SK-N-MC (cell line): ENCODE data around the gene TMEM31.

Experiments used
- EZH2 ChIP-seq: fragments of 200-600 bp; sonication (generic); IDR thresholded peaks from one replicate; pipeline ENCODE4 v1.6.1; 2017; ENCODE audit warnings: antibody characterized with exemption
- FOXP2 ChIP-seq: optimal IDR thresholded peaks from 2 replicates; pipeline ENCODE3; 2011; ENCODE audit warnings: mild to moderate bottlenecking, moderate library complexity; ENCODE audit not compliant: insufficient read depth; ENCODE audit errors: extremely low read length, control extremely low read depth
- POLR2AphosphoS5 ChIP-seq: IDR thresholded peaks from 2 replicates; pipeline ENCODE4 v1.6.1; 2012; ENCODE audit warnings: mild to moderate bottlenecking, low read depth, low read length, borderline replicate concordance

DNA sequence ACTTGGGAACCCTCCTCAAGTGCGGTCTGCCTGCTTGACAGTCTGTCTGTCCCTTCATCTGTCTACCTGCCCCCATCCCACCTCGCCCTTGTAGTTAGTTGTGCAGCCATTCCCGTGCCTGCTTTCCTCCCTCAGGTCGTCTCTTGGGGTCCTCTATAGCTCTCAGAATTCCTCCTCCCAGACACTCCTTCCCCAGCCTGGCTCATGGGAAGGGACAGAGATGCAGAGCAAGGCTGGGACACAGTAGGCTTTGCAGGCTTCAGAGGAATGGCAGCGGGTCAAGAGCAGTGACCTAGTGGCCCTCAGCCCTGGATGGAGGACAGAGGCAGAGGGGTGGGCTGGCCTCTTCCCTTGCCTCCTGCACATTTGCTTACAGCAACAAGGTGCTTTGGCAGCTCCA is 18.3 kb downstream of the TMEM31 start:
- no peak for TF ChIP-seq POLR2AphosphoS5
- TF ChIP-seq FOXP2 = no peak
- no peak for TF ChIP-seq EZH2
